Superior temporal gyrus (tissue), 1 donor: ENCODE results near the gene SLC66A2.

Experiments
- DNase-seq: peaks from one replicate; pipeline ENCODE4 v3.0.0-alpha.2; 2016; ENCODE audit errors: extremely low spot score

Gene SLC66A2

DNA sequence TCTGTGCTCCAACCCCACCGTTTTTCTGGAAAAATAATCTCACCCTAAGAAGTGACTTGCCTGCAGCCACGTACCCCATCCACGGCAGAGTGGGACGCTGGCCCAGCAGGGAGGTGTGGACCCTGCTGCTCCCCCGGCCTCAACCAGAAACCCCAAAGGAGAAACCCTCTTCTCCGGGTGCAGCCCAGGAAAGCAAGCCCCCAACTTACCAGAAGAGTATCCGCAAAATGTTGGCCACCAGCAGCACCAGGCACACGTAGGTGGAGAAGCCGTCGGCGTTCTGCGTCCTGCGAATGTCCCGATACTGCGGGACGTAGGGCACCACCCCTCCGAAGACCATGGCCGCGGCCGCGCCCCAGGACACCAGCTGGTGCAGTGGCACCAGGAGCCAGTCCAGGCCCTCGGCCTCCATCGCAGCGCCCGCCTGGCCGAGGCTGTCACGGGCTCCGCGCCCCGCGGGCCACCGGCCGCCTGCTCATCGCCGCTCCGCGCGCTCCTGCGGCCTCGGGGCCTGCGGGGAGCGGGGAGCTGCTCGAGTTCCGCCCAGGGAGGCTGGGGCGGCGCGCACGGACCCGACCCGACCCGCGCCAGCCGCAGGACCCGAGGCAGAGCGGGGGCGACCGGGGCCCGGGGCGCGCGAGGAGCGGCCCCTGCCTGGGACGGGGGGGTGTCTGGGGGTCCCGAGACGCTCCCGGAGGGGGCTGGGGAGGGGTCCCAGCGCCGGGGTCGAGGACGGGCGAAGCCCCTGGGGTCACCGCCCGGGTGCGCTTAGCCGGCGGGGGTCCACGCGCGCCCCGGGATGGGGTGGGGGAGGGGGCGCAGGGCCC, 725 bp downstream of the SLC66A2 start:
- DNase-seq = no peak

DNA sequence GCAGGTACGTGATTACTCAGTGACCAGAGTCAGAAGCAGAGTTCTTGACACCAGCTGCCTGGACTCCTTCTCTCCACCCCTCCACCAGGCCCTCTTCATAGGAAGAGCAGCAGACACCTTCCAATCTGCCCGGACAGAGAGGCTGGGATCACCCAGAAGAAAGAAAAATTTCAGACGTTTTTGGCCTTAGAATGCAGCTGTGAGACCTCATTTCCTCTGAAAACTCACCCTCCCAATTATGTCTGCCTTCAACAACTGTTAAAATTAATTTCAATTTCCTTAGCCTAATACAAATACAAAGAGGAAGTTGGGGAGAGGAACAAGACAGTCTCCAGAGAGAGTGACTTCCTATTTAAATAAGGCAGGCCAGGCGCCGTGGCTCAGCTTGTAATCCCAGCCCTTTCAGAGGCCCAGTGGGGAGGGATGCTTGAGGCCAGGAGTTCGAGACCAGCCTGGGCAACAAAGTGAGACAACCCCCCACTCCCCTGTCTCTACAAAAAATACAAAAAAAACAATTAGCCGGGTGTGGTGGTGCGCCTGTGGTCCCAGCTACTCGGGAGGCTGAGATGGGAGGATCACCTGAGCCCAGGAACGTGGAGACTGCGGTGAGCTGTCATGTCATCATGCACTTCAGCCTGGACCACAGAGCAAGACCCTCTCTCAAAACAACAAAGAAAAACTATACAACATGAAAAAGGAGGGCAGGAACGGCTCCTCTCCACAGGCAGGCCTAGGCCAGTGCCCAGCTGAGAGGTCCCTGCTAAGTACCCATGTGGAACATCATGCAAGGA, 1.6 kb downstream of the SLC66A2 start:
- DNase-seq = no peak

- no peak for DNase-seq
Measured at GRCh38 chr18:79948719-79949411, 2.6 kb downstream of the SLC66A2 start.

DNA sequence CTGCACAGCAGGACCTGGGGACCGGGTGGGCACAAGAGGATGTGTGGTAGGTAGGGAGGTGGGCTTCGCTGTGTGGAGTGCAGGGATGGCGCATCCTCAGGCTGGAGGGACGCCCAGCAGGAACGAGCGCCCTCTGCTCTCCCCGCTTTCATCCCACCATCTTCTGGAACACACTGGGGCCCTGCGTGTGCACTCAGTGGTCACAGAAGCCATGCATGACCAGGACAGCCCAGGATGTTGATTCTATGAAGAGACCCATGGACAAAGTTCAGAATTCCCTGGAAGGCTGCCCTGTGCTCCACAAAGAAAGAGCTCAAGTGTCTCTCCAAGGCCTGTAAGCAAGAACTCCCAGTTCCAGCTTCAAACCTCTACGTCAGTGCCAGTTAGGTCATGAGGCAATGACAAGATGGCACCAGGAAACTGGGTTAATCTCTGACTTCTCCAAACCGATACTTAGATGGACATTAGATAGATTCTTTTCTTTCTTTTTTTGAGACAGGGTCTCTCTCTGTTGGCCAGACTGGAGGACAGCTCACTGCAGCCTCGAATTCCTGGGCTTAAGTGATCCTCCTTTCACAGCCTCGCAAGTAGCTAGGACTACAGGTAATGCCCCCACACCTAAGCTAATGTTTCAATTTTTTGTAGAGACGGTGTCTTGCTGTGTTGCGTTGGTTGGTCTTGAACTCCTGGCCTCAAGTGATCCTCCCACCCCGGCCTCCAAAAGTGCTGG, 3.4 kb downstream of the SLC66A2 start:
- DNase-seq = no peak

GRCh38 chr18:79947054-79947755, 4.2 kb downstream of the SLC66A2 start:
- DNase-seq = no peak

DNA sequence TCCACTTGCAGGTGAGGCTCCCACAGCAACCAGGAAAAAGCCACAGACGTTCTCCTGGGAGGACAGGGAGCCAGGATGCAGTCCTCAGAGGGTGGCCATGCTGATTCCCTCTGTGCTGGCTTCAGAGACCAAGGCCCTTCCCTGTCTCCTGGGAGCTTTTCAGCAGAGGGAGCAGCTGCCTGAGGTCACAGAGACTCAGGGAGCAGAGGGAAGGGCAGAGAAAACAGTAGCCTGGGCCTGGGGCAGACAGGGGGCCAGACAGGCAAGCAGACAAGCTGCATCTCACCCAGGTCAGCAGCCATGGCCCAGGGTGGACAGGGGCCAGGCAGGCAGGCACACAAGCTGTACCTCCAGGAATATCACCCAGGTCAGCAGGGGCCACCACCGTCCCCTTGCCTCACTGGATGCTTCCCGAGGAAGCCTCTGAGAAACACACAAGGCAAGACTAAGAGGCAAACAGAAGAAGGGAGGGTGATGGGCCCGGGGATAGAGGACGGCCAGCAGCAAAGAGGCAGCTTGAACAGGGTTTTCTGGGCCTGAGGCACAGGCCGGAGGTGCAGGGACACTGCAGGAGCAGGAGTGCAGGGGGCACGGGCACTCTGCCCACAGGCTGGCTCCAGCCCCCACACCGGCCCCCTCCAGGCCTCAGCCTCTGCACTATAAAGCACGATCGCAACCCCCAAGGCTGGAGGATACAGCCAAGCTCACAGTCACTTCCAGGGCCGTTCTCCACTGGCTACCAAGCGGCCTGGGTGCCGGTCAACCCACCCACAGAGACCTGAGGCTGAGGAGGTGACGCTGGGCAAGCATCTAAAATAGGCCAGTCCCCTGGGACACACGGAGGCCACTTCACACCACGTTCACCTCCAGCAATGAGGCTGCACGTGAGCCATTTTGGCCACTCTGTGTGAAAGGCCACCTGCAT, 6.1 kb downstream of the SLC66A2 start:
- DNase-seq = no peak

- DNase-seq = no peak
Measured at GRCh38 chr18:79944746-79945117, 6.7 kb downstream of the SLC66A2 start.

DNA sequence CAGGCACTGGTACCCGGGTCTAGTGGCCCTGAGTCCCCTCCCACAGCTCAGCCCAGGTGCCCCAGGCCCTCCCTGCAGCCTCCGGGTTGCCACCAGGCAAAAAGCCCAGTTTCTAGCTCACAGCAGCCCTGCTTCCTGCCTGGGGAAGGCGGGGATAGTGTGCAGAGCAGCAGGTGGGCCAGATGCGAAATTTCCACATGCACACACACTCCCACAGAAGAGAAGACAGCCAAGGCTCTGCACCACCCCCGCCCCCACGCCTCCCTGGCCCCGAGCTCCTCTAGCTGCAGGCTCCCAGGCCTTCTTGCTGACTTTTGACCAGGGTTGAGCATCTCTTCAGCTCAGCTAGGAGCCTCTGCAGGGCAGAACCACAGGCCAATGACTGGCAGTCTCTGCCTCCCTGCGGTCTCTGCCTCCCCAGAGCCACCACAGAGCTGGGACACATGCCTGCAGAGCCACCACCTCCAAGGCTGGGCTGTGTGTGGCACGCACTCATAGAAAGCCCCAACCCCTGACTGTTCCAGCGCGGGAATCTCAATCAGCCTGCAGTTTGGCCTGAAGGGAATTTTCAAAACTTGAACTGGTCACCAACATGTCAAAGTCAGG, 7.2 kb downstream of the SLC66A2 start:
- no peak for DNase-seq

DNA sequence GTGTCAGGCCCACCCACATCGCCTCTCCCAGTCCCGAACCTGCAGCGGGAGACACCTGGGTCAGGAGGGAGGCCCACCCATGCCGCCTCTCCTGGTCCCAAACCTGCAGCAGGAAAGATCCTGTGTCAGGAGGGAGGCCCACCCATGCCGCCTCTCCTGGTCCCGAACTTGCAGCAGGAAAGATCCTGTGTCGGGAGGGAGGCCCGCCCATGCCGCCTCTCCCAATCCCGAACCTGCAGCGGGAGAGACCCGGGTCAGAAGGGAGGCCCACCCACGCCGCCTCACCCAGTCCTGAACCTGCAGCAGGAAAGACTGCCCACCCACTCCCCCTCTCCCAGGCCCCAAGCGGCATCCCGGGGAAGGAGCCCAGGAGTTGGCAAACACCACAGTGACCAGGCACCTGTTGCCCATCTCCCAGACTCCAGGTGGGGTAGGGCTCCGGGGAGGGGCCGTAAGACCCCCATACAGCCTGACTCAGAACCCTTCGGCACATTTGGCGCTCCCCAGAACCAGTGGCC, 7.8 kb downstream of the SLC66A2 start:
- DNase-seq = no peak

DNA sequence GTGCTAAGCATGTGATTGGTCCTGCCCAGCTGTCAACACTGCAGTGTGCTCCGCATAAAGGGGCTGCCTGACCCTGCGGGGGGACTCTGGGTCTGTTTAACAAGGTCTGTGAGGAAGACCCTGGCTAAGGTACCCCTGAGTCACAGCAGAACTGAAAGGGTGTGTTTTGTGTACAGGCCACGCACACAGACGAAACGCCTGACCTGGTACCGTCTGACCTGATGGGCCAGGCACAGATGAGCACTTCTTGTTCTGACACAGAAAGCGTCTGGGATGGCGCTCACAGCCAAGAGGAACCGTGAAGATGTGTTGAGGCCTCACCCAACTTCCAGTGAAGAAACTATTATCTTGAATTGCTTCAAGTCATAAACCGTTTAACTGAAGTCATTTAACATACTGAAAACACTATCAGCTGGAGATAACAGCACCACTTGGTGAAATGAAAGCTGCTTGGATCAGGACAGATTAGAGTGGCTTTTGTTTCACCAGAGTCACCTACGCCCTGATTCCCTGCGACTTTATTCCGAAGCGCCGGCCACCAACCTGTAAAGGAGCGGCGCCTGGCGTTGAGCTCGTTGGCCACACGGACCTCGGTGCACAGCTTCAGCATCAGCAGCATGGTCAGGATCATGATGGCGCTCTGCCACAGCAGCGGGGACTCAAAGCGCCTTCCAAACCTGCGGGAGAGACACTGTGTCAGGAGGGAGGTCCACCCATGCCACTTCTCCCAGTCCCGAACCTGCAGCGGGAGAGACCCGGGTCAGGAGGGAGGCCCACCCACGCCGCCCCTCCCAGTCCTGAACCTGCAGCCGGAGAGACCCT, 8.5 kb downstream of the SLC66A2 start:
- DNase-seq = no peak

DNA sequence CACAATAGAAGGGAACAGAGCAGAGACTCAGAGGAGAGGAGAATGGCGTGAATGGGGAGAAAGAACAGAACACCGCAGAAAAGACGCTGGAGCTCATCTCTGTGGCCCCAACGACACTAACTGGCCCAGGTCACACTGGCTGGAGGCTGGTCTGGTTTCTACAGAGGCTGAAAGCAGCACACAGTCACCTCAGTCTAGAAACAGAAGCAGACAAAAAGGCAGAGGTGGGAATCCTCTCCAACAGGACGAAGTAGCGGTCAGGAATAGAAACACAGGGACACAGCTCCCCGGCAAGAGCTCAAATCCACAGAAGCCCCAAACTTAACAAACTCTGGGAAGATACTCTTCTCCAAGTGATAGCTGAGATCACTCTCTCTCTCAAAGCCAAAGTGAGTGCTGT, 9.2 kb downstream of the SLC66A2 start:
- no peak for DNase-seq

DNA sequence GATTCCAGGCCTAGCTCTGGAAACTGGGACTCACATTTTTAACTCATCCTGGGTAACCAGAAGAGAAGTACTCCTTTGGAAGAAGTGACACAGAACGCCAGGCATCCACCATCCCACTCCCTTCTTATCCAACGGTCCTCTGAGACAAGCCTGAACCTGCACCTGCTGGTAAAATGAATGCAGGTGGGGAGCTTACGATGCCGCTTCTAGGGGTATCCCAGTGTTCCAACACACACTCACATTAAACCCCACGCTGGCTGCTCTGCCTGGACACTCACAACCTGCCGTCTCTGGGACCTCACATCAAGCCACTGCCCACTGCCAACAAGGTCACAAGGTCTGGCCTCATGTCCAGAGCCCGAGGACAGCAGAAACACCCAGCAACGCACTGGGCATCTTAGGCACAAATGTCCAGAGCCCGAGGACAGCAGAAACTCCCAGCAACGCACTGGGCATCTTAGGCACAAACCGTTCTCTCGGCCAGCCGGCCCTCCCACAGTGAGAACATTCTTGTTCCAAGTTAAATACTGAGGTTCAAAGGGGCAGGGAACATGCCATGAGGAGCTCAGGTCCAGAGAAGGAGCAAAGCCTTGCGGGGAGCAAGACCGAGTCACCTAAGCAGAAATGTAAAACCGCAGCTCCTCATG, 9.9 kb downstream of the SLC66A2 start:
- no peak for DNase-seq

DNA sequence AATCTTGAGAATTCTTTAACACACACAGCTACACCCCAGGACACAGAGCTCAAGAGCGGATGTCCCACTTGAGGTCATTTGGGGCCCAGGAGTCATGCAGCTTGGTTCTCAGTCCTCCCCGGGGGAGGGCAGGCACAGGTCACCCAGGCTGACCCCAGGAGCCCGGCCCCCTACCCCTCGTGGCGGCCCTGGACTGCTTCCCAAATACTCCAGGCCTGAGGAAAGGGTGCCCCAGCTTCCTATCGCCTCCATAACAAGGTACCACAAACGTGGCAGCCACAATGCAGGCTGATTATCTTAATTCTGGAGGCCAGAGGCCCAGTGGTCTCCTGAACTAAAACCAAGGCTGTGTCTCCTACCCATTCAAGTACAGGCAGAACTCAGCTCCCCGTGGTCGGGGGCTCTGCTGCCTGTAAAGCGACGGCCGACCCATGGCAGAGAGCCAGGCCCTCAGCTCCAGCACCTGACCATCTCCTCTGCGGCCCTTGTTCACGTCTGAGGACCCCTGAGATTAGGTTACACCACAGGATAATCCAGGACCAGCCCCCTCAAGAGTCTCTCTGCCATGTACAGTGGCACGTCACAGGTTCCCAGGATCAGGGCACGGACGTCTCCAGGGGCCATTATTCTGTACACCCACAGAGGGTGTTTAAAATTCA, 10.5 kb downstream of the SLC66A2 start:
- no peak for DNase-seq

DNA sequence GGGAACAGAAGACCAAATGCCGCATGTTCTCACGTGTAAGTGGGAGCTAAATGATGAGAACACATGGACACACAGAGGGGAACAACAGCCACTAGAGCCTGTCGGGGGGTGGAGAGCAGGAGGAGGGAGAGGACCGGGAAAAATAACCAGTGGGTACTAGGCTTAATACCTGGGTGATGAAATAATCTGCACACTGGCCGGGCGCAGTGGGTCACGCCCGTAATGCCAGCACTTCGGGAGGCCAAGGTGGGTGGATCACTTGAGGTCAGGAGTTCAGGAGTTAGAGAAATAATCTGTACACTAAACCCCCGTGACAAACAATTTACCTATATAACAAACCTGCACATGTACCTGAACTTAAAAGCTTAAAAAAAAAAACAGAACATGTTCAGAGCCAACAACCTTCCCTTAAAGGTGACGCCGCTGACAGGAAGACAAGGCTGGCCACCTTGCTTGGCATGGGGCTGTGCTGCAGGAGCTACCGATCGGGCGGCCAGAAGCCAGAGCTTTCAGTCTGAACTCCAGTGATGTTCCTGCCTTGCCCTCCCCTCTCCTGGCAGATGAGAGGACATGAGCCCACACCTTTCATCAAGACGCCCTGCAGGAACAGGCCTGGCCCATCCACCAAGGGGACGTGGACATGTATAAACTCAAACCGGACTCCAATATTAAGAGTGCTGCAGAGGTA, 11.2 kb downstream of the SLC66A2 start:
- DNase-seq = no peak

GRCh38 chr18:79939096-79939495, 12.4 kb downstream of the SLC66A2 start:
- DNase-seq = no peak

GRCh38 chr18:79938196-79938595, 13.3 kb downstream of the SLC66A2 start:
- DNase-seq = no peak
